ENCODE measurements around the gene HEXB. TPM values are rescaled to one million over a fixed set of nuclear protein-coding genes. Genes with fewer than 3 reads are reported as not detected.
A peak's percentile ranks its signal among the peaks of the same experiment; 100 is the strongest.

HEXB gene
- total and polyA plus RNA-seq, 2 donors (not counting 3 experiments of a cell fraction or from before 2014, with no cell fraction given) = 128 to 182 TPM

DNA sequence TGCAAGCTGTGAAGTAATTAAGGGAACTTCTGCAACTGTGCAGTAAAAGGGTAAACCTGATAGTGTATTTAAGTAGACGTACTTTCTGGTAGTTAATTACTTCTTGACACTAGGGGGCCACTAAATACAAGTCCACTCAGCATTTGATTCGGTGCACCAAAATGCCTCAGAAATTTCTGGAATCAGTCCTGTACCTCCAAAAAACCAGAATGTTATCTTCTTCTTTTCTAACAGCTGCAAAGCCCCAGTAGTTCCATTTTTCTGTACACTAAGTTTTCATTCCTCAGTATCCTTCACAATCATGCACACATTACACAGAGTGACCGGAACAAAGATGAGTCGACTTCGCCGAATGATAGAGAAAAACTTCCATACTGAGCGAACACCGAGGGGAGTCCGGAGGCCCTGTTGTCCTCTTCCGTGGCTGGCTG lies 81.4 kb downstream of the HEXB start:
- Histone ChIP-seq H3K9me3 (replicated peaks; ENCODE audit: control insufficient read depth, insufficient read depth, low read length) (no peaks in the 10 kb centered on the region), H3K9ac (replicated peaks; ENCODE audit: extremely low read depth, insufficient read depth, low read length) (peak overlapping the region; percentile 68), H3K36me3 (ENCODE audit: control insufficient read depth in 2 of 2, extremely low read depth in 1 of 2, insufficient read depth in 2 of 2, low read length in 2 of 2) (peaks cover 0 to 5% of the 10 kb centered on the region in 2 experiments), H3K9me1 (replicated peaks; ENCODE audit: control insufficient read depth, extremely low read depth, insufficient read depth, low read length) (no peaks in the 10 kb centered on the region), H3K27ac (ENCODE audit: insufficient read depth, low read depth, low read length) (peak overlapping the region; percentile 16), H3K4me3 (replicated peaks in 1 of 3; ENCODE audit: insufficient read depth in 1 of 3, low read depth in 1 of 3, low read length in 3 of 3) (peak overlapping the region; percentile 73 to 98 (median 86)), H4K20me1 (replicated peaks; ENCODE audit: control insufficient read depth, extremely low read depth, insufficient read depth, low read length) (no peaks in the 10 kb centered on the region), H3K79me2 (ENCODE audit: control insufficient read depth, insufficient read depth, low read length) (peaks cover 40% of the 10 kb centered on the region), H3K4me2 (ENCODE audit: insufficient read depth, low read length) (peak overlapping the region; percentile 84), H2AFZ (ENCODE audit: low read depth, low read length) (peak overlapping the region; percentile 99), H3K27me3 (ENCODE audit: control insufficient read depth in 2 of 2, insufficient read depth in 2 of 2, low read length in 2 of 2) (no peaks in the 10 kb centered on the region), H3K4me1 (ENCODE audit: control insufficient read depth, extremely low read depth, insufficient read depth, low read length) (peaks cover 17% of the 10 kb centered on the region)
- TF ChIP-seq, protein P1, sequence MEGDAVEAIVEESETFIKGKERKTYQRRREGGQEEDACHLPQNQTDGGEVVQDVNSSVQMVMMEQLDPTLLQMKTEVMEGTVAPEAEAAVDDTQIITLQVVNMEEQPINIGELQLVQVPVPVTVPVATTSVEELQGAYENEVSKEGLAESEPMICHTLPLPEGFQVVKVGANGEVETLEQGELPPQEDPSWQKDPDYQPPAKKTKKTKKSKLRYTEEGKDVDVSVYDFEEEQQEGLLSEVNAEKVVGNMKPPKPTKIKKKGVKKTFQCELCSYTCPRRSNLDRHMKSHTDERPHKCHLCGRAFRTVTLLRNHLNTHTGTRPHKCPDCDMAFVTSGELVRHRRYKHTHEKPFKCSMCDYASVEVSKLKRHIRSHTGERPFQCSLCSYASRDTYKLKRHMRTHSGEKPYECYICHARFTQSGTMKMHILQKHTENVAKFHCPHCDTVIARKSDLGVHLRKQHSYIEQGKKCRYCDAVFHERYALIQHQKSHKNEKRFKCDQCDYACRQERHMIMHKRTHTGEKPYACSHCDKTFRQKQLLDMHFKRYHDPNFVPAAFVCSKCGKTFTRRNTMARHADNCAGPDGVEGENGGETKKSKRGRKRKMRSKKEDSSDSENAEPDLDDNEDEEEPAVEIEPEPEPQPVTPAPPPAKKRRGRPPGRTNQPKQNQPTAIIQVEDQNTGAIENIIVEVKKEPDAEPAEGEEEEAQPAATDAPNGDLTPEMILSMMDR (IDR thresholded peaks at IDR 0.05; ENCODE audit: extremely low read depth in 1 of 2, insufficient read depth in 1 of 2, low read depth in 1 of 2, low read length in 2 of 2) = peak; percentile 3 to 43
- no peak for TF ChIP-seq JUN (IDR thresholded peaks at IDR 0.05; ENCODE audit: borderline replicate concordance, insufficient read depth, insufficient read length, low read depth)
- CTCF ChIA-PET = interaction anchor here (0.9 to 1.2 kb wide), 3 partner anchors 23 to 137 kb away, joined by 3 read pairs; no protein-coding TSS in a partner anchor
- POLR2A ChIA-PET = no interaction called here
- FAIRE-seq = peak; percentile 56
- TSS peak; percentile 71 for BruUV-seq (replicated peaks)
- dilution Hi-C loops (cut with MboI; ENCODE audit: extremely low pct_ligation_motif_present, low sequenced_read_pairs) (no loop called here), intact Hi-C loops (cut with micrococcal nuclease) (loop anchor here (1.0 to 2.0 kb wide), 3 partner anchors 153 to 1490 kb away; partner anchors contain the start of gene HMGCR)
- DNase-seq (ENCODE audit: low read depth, low spot score) = peak; percentile 66

GRCh38 chr5:74766849-74767578 lies 82.0 kb downstream of the HEXB start, which contains the start of the genes GFM2 and NSA2:
TSS of gene GFM2 (minus strand) at chr5:74767117. CDS start at chr5:74763742, 3,375 bp downstream.
TSS of gene NSA2 (plus strand) at chr5:74767249. CDS start at chr5:74767361, 112 bp downstream.
- peaks cover 35% of the 10 kb centered on the region for H3K79me2 ChIP-seq (ENCODE audit: control insufficient read depth, insufficient read depth, low read length)
- DNase-seq (ENCODE audit: low read depth, low spot score) (peak; percentile 97), FAIRE-seq (peak; percentile 66)
- H3K4me3 ChIP-seq (replicated peaks in 1 of 3; ENCODE audit: insufficient read depth in 1 of 3, low read depth in 1 of 3, low read length in 3 of 3) = peak within 1 kb of the TSS; percentile 73 to 98 (median 86)
- peak within 1 kb of the TSS; percentile 99 for H2AFZ ChIP-seq (ENCODE audit: low read depth, low read length)
- TF ChIP-seq FOS (IDR thresholded peaks at IDR 0.05; ENCODE audit: borderline replicate concordance, insufficient read depth, low read length) (peak; percentile 11), POLR2AphosphoS5 (IDR thresholded peaks at IDR 0.05; ENCODE audit: insufficient read depth, low read depth, low read length) (peak; percentile 80), EZH2 (IDR thresholded peaks at IDR 0.05; ENCODE audit: borderline replicate concordance, low read depth, low read length, severe bottlenecking) (no peak), MYC (IDR thresholded peaks at IDR 0.05; ENCODE audit: low read depth, low read length) (peak; percentile 70), POLR2A (IDR thresholded peaks at IDR 0.05; ENCODE audit: low read depth, low read length) (peak; percentile 63), GATA2 (IDR thresholded peaks at IDR 0.05; ENCODE audit: insufficient read depth, insufficient read length, low read depth, low read length) (no peak), JUN (IDR thresholded peaks at IDR 0.05; ENCODE audit: borderline replicate concordance, insufficient read depth, insufficient read length, low read depth) (no peak)
- TF ChIP-seq, protein P1 (IDR thresholded peaks at IDR 0.05; ENCODE audit: extremely low read depth in 1 of 2, insufficient read depth in 1 of 2, low read depth in 1 of 2, low read length in 2 of 2) = no peak
- TF ChIP-seq, protein P2, sequence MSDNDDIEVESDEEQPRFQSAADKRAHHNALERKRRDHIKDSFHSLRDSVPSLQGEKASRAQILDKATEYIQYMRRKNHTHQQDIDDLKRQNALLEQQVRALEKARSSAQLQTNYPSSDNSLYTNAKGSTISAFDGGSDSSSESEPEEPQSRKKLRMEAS (IDR thresholded peaks at IDR 0.05; ENCODE audit: insufficient read depth, insufficient read length) = no peak
- peaks cover 0 to 5% of the 10 kb centered on the region in 2 experiments for H3K36me3 ChIP-seq (ENCODE audit: control insufficient read depth in 2 of 2, extremely low read depth in 1 of 2, insufficient read depth in 2 of 2, low read length in 2 of 2)
- no peaks in the 10 kb centered on the region for H3K9me1 ChIP-seq (replicated peaks; ENCODE audit: control insufficient read depth, extremely low read depth, insufficient read depth, low read length)
- no peaks in the 10 kb centered on the region for H3K27me3 ChIP-seq (ENCODE audit: control insufficient read depth in 2 of 2, insufficient read depth in 2 of 2, low read length in 2 of 2)
- peak within 1 kb of the TSS; percentile 68 for H3K9ac ChIP-seq (replicated peaks; ENCODE audit: extremely low read depth, insufficient read depth, low read length)
- H3K4me1 ChIP-seq (ENCODE audit: control insufficient read depth, extremely low read depth, insufficient read depth, low read length) = peaks cover 17% of the 10 kb centered on the region
- H4K20me1 ChIP-seq (replicated peaks; ENCODE audit: control insufficient read depth, extremely low read depth, insufficient read depth, low read length) = no peaks in the 10 kb centered on the region
- dilution Hi-C loops (cut with MboI; ENCODE audit: extremely low pct_ligation_motif_present, low sequenced_read_pairs) = no loop called here
- POLR2A ChIA-PET = no interaction called here
- H3K4me2 ChIP-seq (ENCODE audit: insufficient read depth, low read length) = peak within 1 kb of the TSS; percentile 96
- H3K9me3 ChIP-seq (replicated peaks; ENCODE audit: control insufficient read depth, insufficient read depth, low read length) = no peaks in the 10 kb centered on the region
- intact Hi-C loops (cut with micrococcal nuclease) = loop anchor here (1.0 to 2.0 kb wide), 3 partner anchors 152 to 1490 kb away; partner anchors contain the start of gene HMGCR
- CTCF ChIA-PET = interaction anchor here (0.9 to 1.2 kb wide), 4 partner anchors 24 to 136 kb away, joined by 3 read pairs; no protein-coding TSS in a partner anchor
- no TSS peak for BruUV-seq (replicated peaks)
- H3K27ac ChIP-seq (ENCODE audit: insufficient read depth, low read depth, low read length) = peak within 1 kb of the TSS; percentile 16
